ENCODE results near the gene ELF4.

ELF4 gene

GRCh38 chrX:130053236-130053635 lies 57.1 kb downstream of the ELF4 start:
- peaks cover 7 to 59% (median 26%) of the 10 kb centered on the region in 4 experiments for H3K36me3 ChIP-seq (ENCODE audit: control insufficient read depth in 4 of 4, insufficient read depth in 4 of 4, low read length in 3 of 4)
- no peaks in the 10 kb centered on the region for H3K27me3 ChIP-seq (replicated peaks in 2 of 5; ENCODE audit: control insufficient read depth in 4 of 5, insufficient read depth in 5 of 5, low read length in 4 of 5)
- no peak overlapping the region for H3K27ac ChIP-seq (ENCODE audit: insufficient read depth in 1 of 2, low read depth in 1 of 2, low read length in 2 of 2, poor library complexity in 1 of 2, severe bottlenecking in 2 of 2)
- ChIA-PET POLR2A (no interaction called here), CTCF (no interaction called here)
- H3K4me1 ChIP-seq (ENCODE audit: control extremely low read depth in 1 of 4, control insufficient read depth in 4 of 4, insufficient read depth in 4 of 4, low read length in 3 of 4): peaks cover 0 to 3% (median 0%) of the 10 kb centered on the region in 4 experiments
- H3K9me3 ChIP-seq (ENCODE audit: control extremely low read depth in 1 of 5, control insufficient read depth in 4 of 5, insufficient read depth in 2 of 5, low read depth in 1 of 5, low read length in 4 of 5): peaks cover 0 to 2% (median 2%) of the 10 kb centered on the region in 5 experiments
- DNase-seq: no peak
- no peak overlapping the region for H3K4me3 ChIP-seq (ENCODE audit: control insufficient read depth in 1 of 7, extremely low read depth in 1 of 7, insufficient read depth in 4 of 7, low read depth in 2 of 7, low read length in 6 of 7)
- WGBS (ENCODE audit: insufficient coverage): 90% methylated on average over 7 of the region's 10 CpGs

DNA sequence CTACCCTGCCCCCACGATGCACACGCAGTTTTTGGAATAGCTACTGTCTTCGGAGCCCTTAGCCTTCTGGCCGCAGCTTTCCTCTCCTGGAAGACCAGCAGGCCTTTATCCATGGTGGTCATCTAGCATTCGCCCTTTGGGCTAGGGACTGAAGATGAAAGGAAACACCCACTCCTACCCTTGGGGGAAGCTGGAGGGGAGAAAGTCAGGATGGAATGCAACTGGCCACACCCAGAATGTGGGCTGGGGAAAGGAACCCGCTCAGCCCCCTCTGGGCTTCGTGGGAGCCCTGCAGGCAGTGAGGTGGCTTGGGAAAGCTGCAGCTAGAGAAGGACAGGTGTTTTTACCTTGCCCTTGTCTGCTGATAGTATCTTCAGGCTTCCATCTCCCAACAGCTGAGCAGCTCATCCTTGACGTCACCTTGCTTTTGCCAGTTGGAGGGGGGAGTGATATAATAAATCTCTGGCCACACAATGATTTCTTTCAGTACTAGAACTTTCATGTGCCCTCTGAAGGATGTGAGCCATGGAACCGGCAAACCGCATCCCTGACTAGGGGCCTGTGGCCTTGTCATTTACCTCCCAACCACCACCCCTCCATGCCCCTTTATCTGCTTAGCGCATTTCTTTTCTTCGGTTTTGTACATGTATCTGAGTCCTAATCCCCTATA lies 59.0 kb downstream of the ELF4 start:
- CTCF ChIA-PET: no interaction called here
- 82% methylated on average over 6 of the region's 12 CpGs for WGBS (ENCODE audit: insufficient coverage)
- POLR2A ChIA-PET: no interaction called here
- Histone ChIP-seq H3K36me3 (ENCODE audit: control insufficient read depth in 4 of 4, insufficient read depth in 4 of 4, low read length in 3 of 4) (peaks cover 11 to 72% (median 34%) of the 10 kb centered on the region in 4 experiments), H3K4me1 (ENCODE audit: control extremely low read depth in 1 of 4, control insufficient read depth in 4 of 4, insufficient read depth in 4 of 4, low read length in 3 of 4) (no peaks in the 10 kb centered on the region), H3K9me3 (ENCODE audit: control extremely low read depth in 1 of 5, control insufficient read depth in 4 of 5, insufficient read depth in 2 of 5, low read depth in 1 of 5, low read length in 4 of 5) (peaks cover 0 to 4% (median 2%) of the 10 kb centered on the region in 5 experiments), H3K4me3 (ENCODE audit: control insufficient read depth in 1 of 7, extremely low read depth in 1 of 7, insufficient read depth in 4 of 7, low read depth in 2 of 7, low read length in 6 of 7) (no peak overlapping the region), H3K27ac (ENCODE audit: insufficient read depth in 1 of 2, low read depth in 1 of 2, low read length in 2 of 2, poor library complexity in 1 of 2, severe bottlenecking in 2 of 2) (no peak overlapping the region), H3K27me3 (replicated peaks in 2 of 5; ENCODE audit: control insufficient read depth in 4 of 5, insufficient read depth in 5 of 5, low read length in 4 of 5) (no peaks in the 10 kb centered on the region)
- no peak for DNase-seq

GRCh38 chrX:130049821-130050220 lies 60.5 kb downstream of the ELF4 start:
- Histone ChIP-seq H3K36me3 (ENCODE audit: control insufficient read depth in 4 of 4, insufficient read depth in 4 of 4, low read length in 3 of 4) (peaks cover 13 to 74% (median 32%) of the 10 kb centered on the region in 4 experiments), H3K4me1 (ENCODE audit: control extremely low read depth in 1 of 4, control insufficient read depth in 4 of 4, insufficient read depth in 4 of 4, low read length in 3 of 4) (no peaks in the 10 kb centered on the region), H3K27me3 (replicated peaks in 2 of 5; ENCODE audit: control insufficient read depth in 4 of 5, insufficient read depth in 5 of 5, low read length in 4 of 5) (no peaks in the 10 kb centered on the region), H3K4me3 (ENCODE audit: control insufficient read depth in 1 of 7, extremely low read depth in 1 of 7, insufficient read depth in 4 of 7, low read depth in 2 of 7, low read length in 6 of 7) (no peak overlapping the region), H3K27ac (ENCODE audit: insufficient read depth in 1 of 2, low read depth in 1 of 2, low read length in 2 of 2, poor library complexity in 1 of 2, severe bottlenecking in 2 of 2) (no peak overlapping the region), H3K9me3 (ENCODE audit: control extremely low read depth in 1 of 5, control insufficient read depth in 4 of 5, insufficient read depth in 2 of 5, low read depth in 1 of 5, low read length in 4 of 5) (peaks cover 0 to 4% (median 2%) of the 10 kb centered on the region in 5 experiments)
- CTCF ChIA-PET: interaction anchor here (0.9 kb wide), 1 partner anchor 11 kb away, joined by 4 read pairs; no protein-coding TSS in a partner anchor
- 94% methylated on average over 5 of the region's 8 CpGs for WGBS (ENCODE audit: insufficient coverage)
- DNase-seq: no peak
- POLR2A ChIA-PET: no interaction called here

GRCh38 chrX:130048686-130049222 lies 61.5 kb downstream of the ELF4 start:
- DNase-seq: no peak
- ChIA-PET CTCF (interaction anchor here (0.7 kb wide), 1 partner anchor 9 kb away, joined by 3 read pairs; no protein-coding TSS in a partner anchor), POLR2A (no interaction called here)
- Histone ChIP-seq H3K4me3 (ENCODE audit: control insufficient read depth in 1 of 7, extremely low read depth in 1 of 7, insufficient read depth in 4 of 7, low read depth in 2 of 7, low read length in 6 of 7) (no peak overlapping the region), H3K9me3 (ENCODE audit: control extremely low read depth in 1 of 5, control insufficient read depth in 4 of 5, insufficient read depth in 2 of 5, low read depth in 1 of 5, low read length in 4 of 5) (peaks cover 0 to 4% (median 2%) of the 10 kb centered on the region in 5 experiments), H3K36me3 (ENCODE audit: control insufficient read depth in 4 of 4, insufficient read depth in 4 of 4, low read length in 3 of 4) (peaks cover 13 to 71% (median 31%) of the 10 kb centered on the region in 4 experiments), H3K27ac (ENCODE audit: insufficient read depth in 1 of 2, low read depth in 1 of 2, low read length in 2 of 2, poor library complexity in 1 of 2, severe bottlenecking in 2 of 2) (no peak overlapping the region), H3K27me3 (replicated peaks in 2 of 5; ENCODE audit: control insufficient read depth in 4 of 5, insufficient read depth in 5 of 5, low read length in 4 of 5) (no peaks in the 10 kb centered on the region), H3K4me1 (ENCODE audit: control extremely low read depth in 1 of 4, control insufficient read depth in 4 of 4, insufficient read depth in 4 of 4, low read length in 3 of 4) (no peaks in the 10 kb centered on the region)
- WGBS (ENCODE audit: insufficient coverage): no CpG with 5 or more reads among the region's 4 CpGs

DNA sequence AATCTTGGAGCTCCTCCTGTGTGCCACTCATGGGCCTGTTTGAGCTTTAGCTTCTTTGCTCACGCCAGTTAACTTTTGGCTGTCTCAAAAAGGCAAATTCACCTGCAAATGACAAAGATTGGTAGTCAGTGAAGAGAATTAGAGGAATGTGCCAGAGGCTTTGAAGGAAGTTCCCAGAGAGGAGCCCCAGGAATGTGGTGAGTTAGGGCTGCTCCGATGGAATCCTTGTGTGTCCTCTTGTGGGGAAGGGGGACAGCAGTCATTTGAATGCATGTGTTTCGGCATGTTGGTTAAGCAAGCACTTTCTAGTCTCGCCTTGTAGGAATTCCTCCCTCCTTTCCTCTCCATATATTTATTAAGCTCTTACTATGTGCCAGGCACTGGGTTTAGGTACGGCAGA lies 62.9 kb downstream of the ELF4 start:
- Histone ChIP-seq H3K27me3 (replicated peaks in 2 of 5; ENCODE audit: control insufficient read depth in 4 of 5, insufficient read depth in 5 of 5, low read length in 4 of 5) (no peaks in the 10 kb centered on the region), H3K9me3 (ENCODE audit: control extremely low read depth in 1 of 5, control insufficient read depth in 4 of 5, insufficient read depth in 2 of 5, low read depth in 1 of 5, low read length in 4 of 5) (peaks cover 0 to 4% (median 2%) of the 10 kb centered on the region in 5 experiments), H3K4me1 (ENCODE audit: control extremely low read depth in 1 of 4, control insufficient read depth in 4 of 4, insufficient read depth in 4 of 4, low read length in 3 of 4) (no peaks in the 10 kb centered on the region), H3K4me3 (ENCODE audit: control insufficient read depth in 1 of 7, extremely low read depth in 1 of 7, insufficient read depth in 4 of 7, low read depth in 2 of 7, low read length in 6 of 7) (no peak overlapping the region), H3K36me3 (ENCODE audit: control insufficient read depth in 4 of 4, insufficient read depth in 4 of 4, low read length in 3 of 4) (peaks cover 13 to 61% (median 30%) of the 10 kb centered on the region in 4 experiments), H3K27ac (ENCODE audit: insufficient read depth in 1 of 2, low read depth in 1 of 2, low read length in 2 of 2, poor library complexity in 1 of 2, severe bottlenecking in 2 of 2) (no peak overlapping the region)
- POLR2A ChIA-PET: no interaction called here
- CTCF ChIA-PET: interaction anchor here (0.8 kb wide), 1 partner anchor 8 kb away, joined by 3 read pairs; no protein-coding TSS in a partner anchor
- no peak for DNase-seq
- WGBS (ENCODE audit: insufficient coverage): 100% methylated on average over 2 of the region's 5 CpGs

GRCh38 chrX:130039847-130040246 lies 70.5 kb downstream of the ELF4 start:
- no peak overlapping the region for H3K4me3 ChIP-seq (ENCODE audit: control insufficient read depth in 1 of 7, extremely low read depth in 1 of 7, insufficient read depth in 4 of 7, low read depth in 2 of 7, low read length in 6 of 7)
- ChIA-PET POLR2A (no interaction called here), CTCF (interaction anchor here (0.7 to 5.2 kb wide), 5 partner anchors 8 to 134 kb away, joined by 3 to 30 read pairs (median 3); partner anchors contain the start of gene UTP14A)
- H3K9me3 ChIP-seq (ENCODE audit: control extremely low read depth in 1 of 5, control insufficient read depth in 4 of 5, insufficient read depth in 2 of 5, low read depth in 1 of 5, low read length in 4 of 5): no peaks in the 10 kb centered on the region
- H3K4me1 ChIP-seq (ENCODE audit: control extremely low read depth in 1 of 4, control insufficient read depth in 4 of 4, insufficient read depth in 4 of 4, low read length in 3 of 4): no peaks in the 10 kb centered on the region
- H3K27ac ChIP-seq (ENCODE audit: insufficient read depth in 1 of 2, low read depth in 1 of 2, low read length in 2 of 2, poor library complexity in 1 of 2, severe bottlenecking in 2 of 2): no peak overlapping the region
- no peaks in the 10 kb centered on the region for H3K27me3 ChIP-seq (replicated peaks in 2 of 5; ENCODE audit: control insufficient read depth in 4 of 5, insufficient read depth in 5 of 5, low read length in 4 of 5)
- peaks cover 13 to 59% (median 30%) of the 10 kb centered on the region in 4 experiments for H3K36me3 ChIP-seq (ENCODE audit: control insufficient read depth in 4 of 4, insufficient read depth in 4 of 4, low read length in 3 of 4)
- WGBS (ENCODE audit: insufficient coverage): 100% methylated on average over 2 of the region's 2 CpGs
- no peak for DNase-seq

GRCh38 chrX:130034178-130034577 lies 76.1 kb downstream of the ELF4 start:
- H3K9me3 ChIP-seq (ENCODE audit: control extremely low read depth in 1 of 5, control insufficient read depth in 4 of 5, insufficient read depth in 2 of 5, low read depth in 1 of 5, low read length in 4 of 5): no peaks in the 10 kb centered on the region
- H3K27me3 ChIP-seq (replicated peaks in 2 of 5; ENCODE audit: control insufficient read depth in 4 of 5, insufficient read depth in 5 of 5, low read length in 4 of 5): peaks cover 0 to 3% (median 0%) of the 10 kb centered on the region in 5 experiments
- no peak overlapping the region for H3K4me3 ChIP-seq (ENCODE audit: control insufficient read depth in 1 of 7, extremely low read depth in 1 of 7, insufficient read depth in 4 of 7, low read depth in 2 of 7, low read length in 6 of 7)
- no peak for DNase-seq
- no peak overlapping the region for H3K27ac ChIP-seq (ENCODE audit: insufficient read depth in 1 of 2, low read depth in 1 of 2, low read length in 2 of 2, poor library complexity in 1 of 2, severe bottlenecking in 2 of 2)
- peaks cover 11 to 69% (median 29%) of the 10 kb centered on the region in 4 experiments for H3K36me3 ChIP-seq (ENCODE audit: control insufficient read depth in 4 of 4, insufficient read depth in 4 of 4, low read length in 3 of 4)
- ChIA-PET CTCF (interaction anchor here (3.1 kb wide), 1 partner anchor 108 kb away, joined by 13 read pairs; no protein-coding TSS in a partner anchor), POLR2A (no interaction called here)
- H3K4me1 ChIP-seq (ENCODE audit: control extremely low read depth in 1 of 4, control insufficient read depth in 4 of 4, insufficient read depth in 4 of 4, low read length in 3 of 4): no peaks in the 10 kb centered on the region
- WGBS (ENCODE audit: insufficient coverage): 85% methylated on average over 7 of the region's 7 CpGs
